ENCODE data around the gene ZMIZ2.

The ZMIZ2 gene

DNA sequence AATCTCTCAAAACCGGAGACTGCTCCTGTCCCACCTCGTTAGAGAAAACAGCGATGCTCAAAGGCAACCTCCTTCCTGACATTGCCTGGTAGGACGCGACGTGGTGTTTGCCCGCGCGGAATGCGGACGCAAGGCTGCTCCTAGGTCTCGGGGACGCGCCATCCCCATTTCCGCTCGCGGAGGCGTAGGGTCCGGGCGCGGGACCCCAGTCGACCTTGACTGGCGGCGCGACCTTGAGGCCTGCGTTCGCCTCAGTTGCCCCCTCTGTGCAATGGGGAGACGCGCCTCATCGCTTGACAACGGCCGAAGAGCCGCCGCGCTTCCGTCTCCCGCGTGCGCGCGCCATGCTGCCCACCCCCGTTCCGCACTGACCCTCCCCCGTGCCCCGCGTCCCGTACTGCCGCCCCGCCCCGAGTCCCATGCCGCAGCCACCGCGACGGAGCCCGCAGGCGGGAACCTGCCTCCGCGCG is 47.4 kb downstream of the ZMIZ2 start:
- in situ Hi-C loops (cut with HindIII; ENCODE audit: low sequenced_read_pairs): no loop called here
- peak; percentile 43 for DNase-seq (ENCODE audit: low read depth, low spot score)

GRCh38 chr7:44796504-44797328 is 48.1 kb downstream of the ZMIZ2 start, which contains the start of gene PPIA:
Gene PPIA (plus strand): TSS chr7:44796681. CDS start chr7:44796725, 44 bp downstream.
- TF ChIP-seq CTCF (IDR thresholded peaks at IDR 0.05; ENCODE audit: low read depth, low read length): no peak
- DNase-seq (ENCODE audit: low read depth, low spot score): peak; percentile 98
- peak within 1 kb of the TSS; percentile 98 for H3K4me3 ChIP-seq (ENCODE audit: low read depth, low read length)
- in situ Hi-C loops (cut with HindIII; ENCODE audit: low sequenced_read_pairs): no loop called here

More for the DNA sequence above, 47.4 kb downstream of the ZMIZ2 start:
- peak overlapping the region; percentile 98 for H3K4me3 ChIP-seq (ENCODE audit: low read depth, low read length)
- TF ChIP-seq CTCF (IDR thresholded peaks at IDR 0.05; ENCODE audit: low read depth, low read length): no peak

DNA sequence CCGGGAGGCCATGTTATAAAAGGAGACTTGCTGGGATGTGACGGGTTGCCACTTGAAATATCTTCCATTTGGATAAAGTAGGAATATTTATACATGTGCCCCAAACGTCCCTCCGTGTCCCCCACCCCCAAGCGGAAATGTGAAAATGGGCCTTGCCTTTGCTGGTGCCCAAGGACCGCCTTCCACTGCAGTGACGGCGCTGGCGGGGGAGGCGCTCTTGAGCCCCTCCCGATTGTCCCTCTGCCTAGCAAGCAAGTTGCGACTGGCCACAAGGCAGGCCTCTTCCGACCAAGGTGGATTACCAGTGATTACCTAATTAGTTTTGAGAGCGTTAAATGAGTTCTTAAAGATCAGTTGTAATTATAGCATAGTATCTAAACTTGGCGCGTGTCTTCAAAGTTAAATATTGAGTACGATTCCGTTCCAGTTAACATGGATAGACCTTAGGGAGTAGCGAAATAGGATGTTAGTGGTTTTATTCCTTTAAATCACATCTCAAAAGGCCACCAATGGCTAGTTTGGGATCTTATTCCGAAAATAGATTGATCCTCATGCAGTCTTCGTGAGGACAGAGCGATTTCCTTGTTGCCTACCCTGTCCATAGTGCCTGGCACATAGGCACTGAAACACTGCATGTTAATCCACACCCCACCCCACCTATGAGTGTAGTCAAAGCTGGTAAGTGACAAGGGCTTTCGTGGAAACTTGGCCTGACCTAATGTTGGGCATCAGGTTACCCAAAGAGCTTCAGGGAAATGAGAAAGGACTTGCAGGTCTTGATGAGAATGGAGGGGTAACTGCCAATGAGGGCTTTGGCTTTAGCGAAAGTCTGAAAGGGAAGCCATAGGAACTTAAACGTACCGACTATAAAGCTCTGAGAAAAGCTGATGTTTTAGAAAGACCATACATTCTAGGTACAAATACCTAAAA is 48.9 kb downstream of the ZMIZ2 start:
- peak overlapping the region; percentile 98 for H3K4me3 ChIP-seq (ENCODE audit: low read depth, low read length)
- DNase-seq (ENCODE audit: low read depth, low spot score): peak; percentile 89
- TF ChIP-seq CTCF (IDR thresholded peaks at IDR 0.05; ENCODE audit: low read depth, low read length): peak; percentile 45
- in situ Hi-C loops (cut with HindIII; ENCODE audit: low sequenced_read_pairs): no loop called here

DNA sequence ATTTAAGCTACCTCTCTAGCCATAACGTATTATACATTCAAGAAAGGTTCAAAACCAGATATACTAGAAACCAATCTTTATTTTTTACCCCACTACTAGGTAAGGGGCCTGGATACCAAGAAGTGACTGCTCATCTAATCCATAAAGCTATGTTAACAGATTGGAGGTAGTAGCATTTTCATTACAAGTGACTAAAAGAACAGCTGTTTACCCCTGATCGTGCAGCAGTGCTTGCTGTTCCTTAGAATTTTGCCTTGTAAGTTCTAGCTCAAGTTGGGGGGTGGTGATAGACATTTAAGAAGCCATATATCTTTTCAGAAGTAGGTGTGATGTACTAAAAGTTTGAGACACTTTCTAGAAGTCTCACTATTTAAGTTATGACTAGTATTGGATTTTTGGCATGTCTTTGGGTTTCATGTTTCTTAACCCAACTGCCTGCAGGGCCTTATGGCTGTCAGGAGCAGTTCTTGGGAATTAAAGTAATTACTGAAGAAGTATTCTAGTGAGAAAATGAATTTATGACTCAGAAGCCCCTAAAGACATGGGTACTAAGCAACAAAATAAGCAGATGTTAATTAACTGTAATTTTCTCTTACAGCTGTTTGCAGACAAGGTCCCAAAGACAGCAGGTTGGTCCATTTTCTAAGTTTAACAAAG is 50.1 kb downstream of the ZMIZ2 start:
- no peak for DNase-seq (ENCODE audit: low read depth, low spot score)
- in situ Hi-C loops (cut with HindIII; ENCODE audit: low sequenced_read_pairs): no loop called here
- no peak for TF ChIP-seq CTCF (IDR thresholded peaks at IDR 0.05; ENCODE audit: low read depth, low read length)
- H3K4me3 ChIP-seq (ENCODE audit: low read depth, low read length): peak overlapping the region; percentile 98

DNA sequence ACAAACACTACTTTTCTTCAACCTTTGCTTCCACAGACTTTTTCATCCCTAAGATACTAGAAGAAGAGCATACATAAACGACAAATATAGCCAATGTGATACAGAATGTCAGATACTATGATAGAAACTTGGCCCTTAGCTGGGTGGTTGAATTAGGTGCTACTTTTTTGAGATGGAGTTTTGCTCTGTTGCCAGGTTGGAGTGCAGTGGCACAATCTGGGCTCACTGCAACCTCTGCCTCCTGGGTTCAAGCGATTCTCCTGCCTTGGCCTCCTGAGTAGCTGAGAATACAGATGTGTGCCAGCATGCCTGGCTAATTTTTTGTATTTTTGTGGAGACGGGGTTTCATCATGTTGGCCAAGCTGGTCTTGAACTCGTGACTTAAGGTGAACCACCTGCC is 51.3 kb downstream of the ZMIZ2 start:
- no peak overlapping the region for H3K4me3 ChIP-seq (ENCODE audit: low read depth, low read length)
- DNase-seq (ENCODE audit: low read depth, low spot score): no peak
- in situ Hi-C loops (cut with HindIII; ENCODE audit: low sequenced_read_pairs): no loop called here
- no peak for TF ChIP-seq CTCF (IDR thresholded peaks at IDR 0.05; ENCODE audit: low read depth, low read length)

DNA sequence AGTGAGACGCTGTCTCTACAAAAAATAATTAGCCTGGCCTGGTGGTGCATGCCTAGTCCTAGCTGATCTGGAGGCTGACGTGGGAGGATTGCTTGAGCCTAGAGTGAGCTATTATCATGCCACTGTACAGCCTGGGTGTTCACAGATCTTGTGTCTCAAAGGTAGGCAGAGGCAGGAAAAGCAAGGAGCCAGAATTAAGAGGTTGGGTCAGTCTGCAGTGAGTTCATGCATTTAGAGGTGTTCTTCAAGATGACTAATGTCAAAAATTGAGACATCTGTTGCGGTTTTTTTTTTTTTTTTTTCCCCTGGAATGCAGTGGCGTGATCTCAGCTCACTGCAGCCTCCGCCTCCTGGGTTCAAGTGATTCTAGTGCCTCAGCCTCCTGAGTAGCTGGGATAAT is 53.2 kb downstream of the ZMIZ2 start:
- DNase-seq (ENCODE audit: low read depth, low spot score): no peak
- in situ Hi-C loops (cut with HindIII; ENCODE audit: low sequenced_read_pairs): no loop called here
- TF ChIP-seq CTCF (IDR thresholded peaks at IDR 0.05; ENCODE audit: low read depth, low read length): no peak
- H3K4me3 ChIP-seq (ENCODE audit: low read depth, low read length): no peak overlapping the region

Measured in astrocyte of the spinal cord (primary cell).